HepG2 (cell line): ENCODE measurements around the gene MTHFD1. TPM values are rescaled to one million over a fixed set of nuclear protein-coding genes. Genes with fewer than 3 reads are reported as not detected.

Experiments
- ATAC-seq: fragments of 200-7000 bp; cut with Tn5 transposase; 3 replicates; pipeline ENCODE4 v1.9.1; 2020; ENCODE audit warnings: mild to moderate bottlenecking, moderate library complexity
- BruUV-seq: library from RNA; stranded (reverse); fragments of 400-500 nt; replicated peaks from 2 replicates; lab custom pipeline; 2021; lab: Mats Ljungman, UMichigan
- CTCF ChIA-PET: fragments of 300-600 bp; formaldehyde crosslinking; extraction: SDS; loops from one replicate; lab custom pipeline; 2021; ENCODE audit warnings: low total read pairs, inconsistent platforms, low intra/inter-chr PET ratio; lab: Yijun Ruan, JAX
- POLR2A ChIA-PET: fragments of 350-600 bp; sonication (Branson Sonifier 250); formaldehyde crosslinking; loops from one replicate; lab custom pipeline; 2020; ENCODE audit warnings: antibody characterized with exemption, inconsistent platforms; lab: Yijun Ruan, JAX
- DNase-seq: peaks from one replicate; pipeline ENCODE4 v3.0.0-alpha.2; 2015; ENCODE audit warnings: low spot score
- FAIRE-seq: peaks from 3 replicates; lab custom pipeline; 2011; peaks lifted over from hg19 to GRCh38; lab: Jason Lieb, UNC
- H2AFZ ChIP-seq: one replicate; pipeline ENCODE4 v1.6.1; 2011; ENCODE audit warnings: low read length, inconsistent platforms
- H3K27ac ChIP-seq: fragments of 300-600 bp; 3 replicates; pipeline ENCODE4 v1.8.0; 2011; ENCODE audit warnings: mixed run types, mild to moderate bottlenecking, mixed read lengths, low read length, inconsistent platforms; ENCODE audit not compliant: insufficient read depth; ENCODE audit errors: extremely low read length
- H3K27me3 ChIP-seq, 2 experiments: fragments of 200-600 bp in 1 of 2; 2 replicates in 1 of 2; 3 replicates in 1 of 2; pipeline versions ENCODE4 v1.6.0 to v1.8.0; 2011; ENCODE audit warnings: low read length in 2 of 2, mild to moderate bottlenecking in 2 of 2, moderate library complexity in 2 of 2, inconsistent platforms in 1 of 2; ENCODE audit not compliant: insufficient read depth in 2 of 2, control insufficient read depth in 1 of 2
- H3K36me3 ChIP-seq, 2 experiments: fragments of 200-600 bp in 1 of 2; replicated peaks in 1 of 2; 2 replicates in 1 of 2; 3 replicates in 1 of 2; pipeline versions ENCODE4 v1.5.1 to v1.8.0; 2011; ENCODE audit warnings: low read length in 2 of 2, inconsistent platforms in 1 of 2; ENCODE audit not compliant: insufficient read depth in 2 of 2, control insufficient read depth in 1 of 2
- H3K4me1 ChIP-seq: 2 replicates; pipeline ENCODE4 v1.5.1; 2012; ENCODE audit warnings: low read length, inconsistent platforms; ENCODE audit not compliant: insufficient read depth
- H3K4me2 ChIP-seq: 2 replicates; pipeline ENCODE4 v1.6.0; 2011; ENCODE audit warnings: low read depth, low read length, inconsistent platforms
- H3K4me3 ChIP-seq, 3 experiments: fragments of 200-600 bp in 1 of 3; sonication (generic), shearing (Covaris generic) in 1 of 3; replicated peaks in 1 of 3; 2 replicates each; pipeline ENCODE4 v1.5.1; 2011 to 2016; ENCODE audit warnings: low read length in 3 of 3, inconsistent platforms in 2 of 3, low read depth in 2 of 3, mild to moderate bottlenecking in 2 of 3, control low read depth in 1 of 3, mixed read lengths in 1 of 3; ENCODE audit not compliant: insufficient read depth in 1 of 3
- H3K79me2 ChIP-seq: one replicate; pipeline ENCODE4 v1.6.1; 2011; ENCODE audit warnings: low read length, inconsistent platforms; ENCODE audit not compliant: insufficient read depth
- H3K9ac ChIP-seq: 2 replicates; pipeline ENCODE4 v1.6.0; 2011; ENCODE audit warnings: mild to moderate bottlenecking, low read depth, low read length, inconsistent platforms; ENCODE audit not compliant: insufficient read depth
- H3K9me3 ChIP-seq: 2 replicates; pipeline ENCODE4 v1.5.1; 2012; ENCODE audit warnings: mild to moderate bottlenecking, low read length
- H4K20me1 ChIP-seq: 2 replicates; pipeline ENCODE4 v1.6.0; 2011; ENCODE audit warnings: inconsistent platforms, mild to moderate bottlenecking, low read length, moderate library complexity; ENCODE audit not compliant: insufficient read depth
- ASH2L ChIP-seq: fragments of 300-600, 200-600 bp; sonication (generic); IDR thresholded peaks from 2 replicates; pipeline ENCODE4 v1.7.0; 2017; ENCODE audit warnings: low read depth, mild to moderate bottlenecking, moderate library complexity, mixed read lengths, low read length; ENCODE audit not compliant: insufficient read length
- BHLHE40 ChIP-seq: IDR thresholded peaks from 2 replicates; pipeline ENCODE4 v1.6.1; 2011; ENCODE audit warnings: low read length, improper control_type of control experiment
- FOXP1 ChIP-seq, 2 experiments: fragments of 450-650 bp in 1 of 2; IDR thresholded peaks; 2 replicates each; pipeline ENCODE4 v1.6.1; 2017 to 2018; ENCODE audit warnings: antibody characterized with exemption in 1 of 2
- GATAD1 ChIP-seq: IDR thresholded peaks from 2 replicates; pipeline ENCODE4 v1.6.1; 2016; ENCODE audit warnings: missing genetic modification reagents, missing compliant biosample characterization
- HDAC1 ChIP-seq: sonication (generic); formaldehyde crosslinking; IDR thresholded peaks from 2 replicates; pipeline ENCODE4 v1.5.1; 2020; ENCODE audit warnings: mild to moderate bottlenecking, missing genetic modification reagents
- HOXA5 ChIP-seq: sonication (generic); formaldehyde crosslinking; IDR thresholded peaks from 2 replicates; pipeline ENCODE4 v1.4.0; 2020; ENCODE audit warnings: missing genetic modification reagents
- MAZ ChIP-seq, 2 experiments: sonication (generic) in 1 of 2; formaldehyde crosslinking in 1 of 2; IDR thresholded peaks; 2 replicates each; pipeline versions ENCODE4 v1.5.0 to v1.6.1; 2012 to 2020; ENCODE audit warnings: low read depth in 2 of 2, mild to moderate bottlenecking in 2 of 2, borderline replicate concordance in 1 of 2, improper control_type of control experiment in 1 of 2, low read length in 1 of 2, missing genetic modification reagents in 1 of 2, moderate library complexity in 1 of 2
- MED1 ChIP-seq: sonication (generic); formaldehyde crosslinking; IDR thresholded peaks from 2 replicates; pipeline ENCODE4 v1.4.0; 2020; ENCODE audit warnings: missing genetic modification reagents
- NCOA1 ChIP-seq: sonication (generic); formaldehyde crosslinking; IDR thresholded peaks from 2 replicates; pipeline ENCODE4 v1.9.0; 2021; ENCODE audit warnings: missing genetic modification reagents
- PITX1 ChIP-seq: sonication (generic); formaldehyde crosslinking; IDR thresholded peaks from 2 replicates; pipeline ENCODE4 v1.5.1; 2020; ENCODE audit warnings: mild to moderate bottlenecking, missing genetic modification reagents
- SRF ChIP-seq: IDR thresholded peaks from 2 replicates; pipeline ENCODE4 v1.6.1; 2011; ENCODE audit warnings: mild to moderate bottlenecking, low read depth, low read length, moderate library complexity
- ZNF138 ChIP-seq: sonication (generic); formaldehyde crosslinking; IDR thresholded peaks from 2 replicates; pipeline ENCODE4 v1.5.0; 2020; ENCODE audit warnings: mild to moderate bottlenecking, low read depth, missing genetic modification reagents
- ZNF232 ChIP-seq: sonication (generic); formaldehyde crosslinking; IDR thresholded peaks from 2 replicates; pipeline ENCODE4 v1.4.0; 2020; ENCODE audit warnings: missing genetic modification reagents, borderline replicate concordance
- ZNF253 ChIP-seq: sonication (generic); formaldehyde crosslinking; IDR thresholded peaks from 2 replicates; pipeline ENCODE4 v1.8.0; 2022; ENCODE audit warnings: mild to moderate bottlenecking, missing genetic modification reagents, borderline replicate concordance
- ZNF317 ChIP-seq: sonication (generic); formaldehyde crosslinking; IDR thresholded peaks from 2 replicates; pipeline ENCODE4 v1.5.0; 2020; ENCODE audit warnings: mild to moderate bottlenecking, missing genetic modification reagents
- ZNF572 ChIP-seq: sonication (generic); formaldehyde crosslinking; IDR thresholded peaks from 2 replicates; pipeline ENCODE4 v1.5.1; 2020; ENCODE audit warnings: mild to moderate bottlenecking, missing genetic modification reagents
- ZNF616 ChIP-seq: sonication (generic); formaldehyde crosslinking; IDR thresholded peaks from 2 replicates; pipeline ENCODE4 v1.5.0; 2020; ENCODE audit warnings: low read depth, mild to moderate bottlenecking, missing genetic modification reagents
- ZNF792 ChIP-seq: IDR thresholded peaks from 2 replicates; pipeline ENCODE4 v1.6.1; 2016
- ZNF850 ChIP-seq: sonication (generic); formaldehyde crosslinking; conservative IDR thresholded peaks from 2 replicates; pipeline ENCODE4 v1.9.0; 2021; ENCODE audit warnings: mild to moderate bottlenecking, missing genetic modification reagents
- ZSCAN21 ChIP-seq: sonication (generic); formaldehyde crosslinking; IDR thresholded peaks from 2 replicates; pipeline ENCODE4 v1.8.0; 2022; ENCODE audit warnings: mild to moderate bottlenecking, missing genetic modification reagents, moderate library complexity, borderline replicate concordance
- WGBS: methylation state at CpG from one replicate; pipeline ENCODE4 v1.1.6; 2017; ENCODE audit warnings: low lambda C conversion rate; 5-methylcytosine and 5-hydroxymethylcytosine counted together
- in situ Hi-C: cut with HindIII; loops from 2 replicates; pipeline ENCODE4 v1.10.0; 2017; ENCODE audit warnings: low pct_unique_long_range_greater_than_20kb; ENCODE audit not compliant: extremely low pct_ligation_motif_present
- intact Hi-C: fragments of 100-400 bp; cut with micrococcal nuclease; formaldehyde crosslinking; loops from one replicate; pipeline ENCODE4 v1.10.0; 2022; ENCODE audit not compliant: unreplicated experiment
- polyA plus RNA-seq, 8 experiments: library from polyadenylated mRNA; depleted of rRNA in 3 of 8; stranded (reverse) in 7 of 8; unstranded in 1 of 8; fragments of >200 nt; fragmentation: Illumina TruSeq in 4 of 8; extraction: Trizol in 4 of 8; gene quantifications; 2 replicates each; pipeline versions ENCODE4 v1.2.1 to v1.2.3, GENCODE V29; 2011 to 2016; ENCODE audit warnings: low read depth in 4 of 8, missing spikeins in 1 of 8, mixed read lengths in 1 of 8; ENCODE audit not compliant: insufficient read depth in 1 of 8
- total RNA-seq, 5 experiments: library from RNA; depleted of rRNA; stranded (reverse); fragments of >200 nt; fragmentation: Illumina TruSeq; extraction: Trizol; gene quantifications; 2 replicates each; pipeline ENCODE4 v1.2.3, GENCODE V29; 2016; ENCODE audit warnings: low read depth in 1 of 5
- TF ChIP-seq, protein P1 (sequence below): sonication (generic); formaldehyde crosslinking; IDR thresholded peaks from 2 replicates; pipeline ENCODE4 v1.4.0; 2020; ENCODE audit warnings: missing genetic modification reagents
- TF ChIP-seq, protein P2 (sequence below): sonication (generic); formaldehyde crosslinking; IDR thresholded peaks from 2 replicates; pipeline ENCODE4 v1.8.1; 2023; ENCODE audit warnings: mild to moderate bottlenecking, missing genetic modification reagents

The MTHFD1 gene
- total and polyA plus RNA-seq, 2 of the 13 experiments (the other 11 are each of a cell fraction or from before 2014, with no cell fraction given), result 31.0 to 106 TPM

DNA sequence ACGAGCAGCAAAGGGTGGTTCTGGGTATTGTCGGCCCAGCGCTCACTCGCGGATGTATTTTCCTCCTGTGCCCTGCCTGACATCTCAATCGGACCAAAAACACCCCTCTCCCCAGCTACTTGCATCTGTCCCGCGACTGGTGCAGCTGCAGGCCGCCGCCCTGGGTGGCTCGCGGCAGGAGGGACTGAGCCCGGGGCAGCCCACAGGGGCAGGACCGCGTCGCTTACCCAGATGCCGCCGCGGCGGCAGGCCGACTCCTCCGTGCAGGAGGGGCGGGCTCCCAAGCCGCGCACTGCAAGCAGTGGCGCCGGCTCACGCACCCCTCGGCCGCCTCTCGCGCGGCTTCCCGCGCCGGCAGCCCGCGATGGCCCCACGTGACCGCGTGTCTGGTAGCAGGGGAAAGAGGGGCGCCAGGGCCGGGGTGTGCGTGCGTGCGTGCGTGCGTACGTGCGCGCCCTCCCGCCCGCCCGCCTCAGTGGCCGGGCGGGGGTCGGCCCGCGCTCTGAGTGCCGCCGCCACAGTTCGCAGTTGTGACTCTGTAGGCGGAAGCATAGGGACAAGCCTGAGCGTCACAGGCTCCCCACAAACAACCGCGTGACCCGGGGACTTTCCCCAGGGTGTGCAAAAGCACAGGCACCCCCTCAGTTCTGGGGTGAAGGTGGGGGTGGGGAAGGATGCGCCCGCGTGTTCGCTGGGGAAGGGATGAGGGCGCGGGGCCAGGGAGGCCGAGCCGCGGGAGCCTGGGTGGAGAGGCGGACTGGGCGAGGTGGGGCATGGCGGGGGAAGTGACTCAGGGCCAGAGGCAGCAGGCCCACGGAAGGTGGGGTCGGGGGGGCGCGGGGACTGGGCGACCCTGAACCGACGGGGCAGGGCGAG lies 115.5 kb downstream of the MTHFD1 start, which contains the start of gene ZBTB25:
ZBTB25 (minus strand) TSS at position 405 of the 876 bp plus-strand sequence. CDS start 13,305 bp downstream, outside the sequence.
- Histone ChIP-seq H3K9me3 (no peaks in the 10 kb centered on the region), H4K20me1 (peaks cover 23% of the 10 kb centered on the region), H3K4me2 (peak within 1 kb of the TSS; percentile 91), H3K27ac (peak within 1 kb of the TSS; percentile 99), H2AFZ (no peak within 1 kb of the TSS), H3K27me3 (no peaks in the 10 kb centered on the region; a peak in 1 of 5 replicates), H3K4me3 (peak within 1 kb of the TSS; percentile 93 to 98 (median 96)), H3K36me3 (no peaks in the 10 kb centered on the region), H3K79me2 (peaks cover 49% of the 10 kb centered on the region), H3K9ac (peak within 1 kb of the TSS; percentile 95), H3K4me1 (peaks cover 62% of the 10 kb centered on the region)
- in situ Hi-C loops, result no loop called here
- ChIA-PET CTCF (no interaction called here), POLR2A (interaction anchor here (0.6 to 1.9 kb wide), 15 partner anchors 8 to 439 kb away, joined by 3 to 17 read pairs (median 3); partner anchors contain the start of genes GPX2 and MTHFD1)
- WGBS, result 20% methylated on average over 2 of the region's 87 CpGs
- ATAC-seq, result peak; percentile 85
- no peak for FAIRE-seq
- DNase-seq, result peak; percentile 90
- intact Hi-C loops, result no loop called here
- BruUV-seq, result no TSS peak
- TF ChIP-seq ZNF792 (CRISPR knock-in tag), result no peak
- TF ChIP-seq FOXP1 (IDR thresholded peaks at IDR 0.05), result no peak
- TF ChIP-seq FOXP1 (CRISPR knock-in tag; IDR thresholded peaks at IDR 0.05), result 0 out of 2 replicates have a peak, but pooled peaks have one; percentile 11
- peak; percentile 73; the same call in 1 of the 2 replicates for TF ChIP-seq ZNF850 (CRISPR knock-in tag)
- peak; percentile 81 for TF ChIP-seq MED1 (CRISPR knock-in tag)
- no peak; the same call in 1 of the 2 replicates for TF ChIP-seq PITX1
- peak; percentile 73; the same call in 1 of the 2 replicates for TF ChIP-seq MAZ (IDR thresholded peaks at IDR 0.05; ENCODE audit: borderline replicate concordance, low read depth, low read length)
- peak; percentile 85 for TF ChIP-seq MAZ (CRISPR knock-in tag; IDR thresholded peaks at IDR 0.05; ENCODE audit: low read depth)
- TF ChIP-seq ZNF232 (CRISPR knock-in tag), result peak; percentile 53; the same call in 1 of the 2 replicates
- no peak for TF ChIP-seq ZNF572 (CRISPR knock-in tag)
- TF ChIP-seq ASH2L, result peak; percentile 52
- TF ChIP-seq BHLHE40, result peak; percentile 80
- peak; percentile 78 for TF ChIP-seq NCOA1
- TF ChIP-seq HDAC1 (CRISPR knock-in tag), result peak; percentile 86; the same call in 1 of the 2 replicates
- TF ChIP-seq SRF, result no peak
- TF ChIP-seq, protein P1, sequence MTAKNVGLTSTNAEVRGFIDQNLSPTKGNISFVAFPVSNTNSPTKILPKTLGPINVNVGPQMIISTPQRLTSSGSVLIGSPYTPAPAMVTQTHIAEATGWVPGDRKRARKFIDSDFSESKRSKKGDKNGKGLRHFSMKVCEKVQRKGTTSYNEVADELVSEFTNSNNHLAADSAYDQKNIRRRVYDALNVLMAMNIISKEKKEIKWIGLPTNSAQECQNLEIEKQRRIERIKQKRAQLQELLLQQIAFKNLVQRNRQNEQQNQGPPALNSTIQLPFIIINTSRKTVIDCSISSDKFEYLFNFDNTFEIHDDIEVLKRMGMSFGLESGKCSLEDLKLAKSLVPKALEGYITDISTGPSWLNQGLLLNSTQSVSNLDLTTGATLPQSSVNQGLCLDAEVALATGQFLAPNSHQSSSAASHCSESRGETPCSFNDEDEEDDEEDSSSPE, result peak; percentile 96
- TF ChIP-seq, protein P2, sequence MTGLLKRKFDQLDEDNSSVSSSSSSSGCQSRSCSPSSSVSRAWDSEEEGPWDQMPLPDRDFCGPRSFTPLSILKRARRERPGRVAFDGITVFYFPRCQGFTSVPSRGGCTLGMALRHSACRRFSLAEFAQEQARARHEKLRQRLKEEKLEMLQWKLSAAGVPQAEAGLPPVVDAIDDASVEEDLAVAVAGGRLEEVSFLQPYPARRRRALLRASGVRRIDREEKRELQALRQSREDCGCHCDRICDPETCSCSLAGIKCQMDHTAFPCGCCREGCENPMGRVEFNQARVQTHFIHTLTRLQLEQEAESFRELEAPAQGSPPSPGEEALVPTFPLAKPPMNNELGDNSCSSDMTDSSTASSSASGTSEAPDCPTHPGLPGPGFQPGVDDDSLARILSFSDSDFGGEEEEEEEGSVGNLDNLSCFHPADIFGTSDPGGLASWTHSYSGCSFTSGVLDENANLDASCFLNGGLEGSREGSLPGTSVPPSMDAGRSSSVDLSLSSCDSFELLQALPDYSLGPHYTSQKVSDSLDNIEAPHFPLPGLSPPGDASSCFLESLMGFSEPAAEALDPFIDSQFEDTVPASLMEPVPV (CRISPR knock-in tag), result 0 out of 2 replicates have a peak, but pooled peaks have one; percentile 28
- TF ChIP-seq ZNF317 (CRISPR knock-in tag), result no peak
- peak; percentile 48; the same call in 1 of the 2 replicates for TF ChIP-seq GATAD1 (CRISPR knock-in tag)
- TF ChIP-seq ZSCAN21 (CRISPR knock-in tag), result peak; percentile 88
- 0 out of 2 replicates have a peak, but pooled peaks have one; percentile 19 for TF ChIP-seq ZNF138 (CRISPR knock-in tag)
- TF ChIP-seq HOXA5, result no peak
- peak; percentile 90 for TF ChIP-seq ZNF253 (CRISPR knock-in tag)
- TF ChIP-seq ZNF616 (CRISPR knock-in tag), result peak; percentile 76; the same call in 1 of the 2 replicates
